CD4-positive, alpha-beta T cell treated with Interleukin-15 for 1 hour (primary cell): ENCODE data around the gene DDAH1.
A peak's percentile ranks its signal among the peaks of the same experiment; 100 is the strongest.

Source experiments
- DNase-seq: peaks from one replicate; pipeline ENCODE4 v3.0.0-alpha.2; 2020

Gene DDAH1

GRCh38 chr1:85322655-85323054 is 142.3 kb downstream of the DDAH1 start:
- DNase-seq = no peak

- DNase-seq = no peak
These were observed 143.6 kb downstream of the DDAH1 start for GRCh38 chr1:85321237-85321964.

- no peak for DNase-seq
These were observed 144.4 kb downstream of the DDAH1 start for GRCh38 chr1:85320371-85321131.

GRCh38 chr1:85319931-85320330 is 145.0 kb downstream of the DDAH1 start:
- DNase-seq = no peak

GRCh38 chr1:85319491-85319890 is 145.5 kb downstream of the DDAH1 start:
- DNase-seq = no peak

GRCh38 chr1:85318217-85318616 is 146.7 kb downstream of the DDAH1 start:
- no peak for DNase-seq

- DNase-seq = no peak
These were observed 147.4 kb downstream of the DDAH1 start for GRCh38 chr1:85317560-85317959.

- DNase-seq = no peak
These were observed 148.6 kb downstream of the DDAH1 start for GRCh38 chr1:85316321-85316720.

GRCh38 chr1:85315789-85316188 is 149.2 kb downstream of the DDAH1 start:
- DNase-seq = no peak

GRCh38 chr1:85314726-85315125 is 150.2 kb downstream of the DDAH1 start:
- no peak for DNase-seq

- DNase-seq = no peak
These were observed 150.9 kb downstream of the DDAH1 start for GRCh38 chr1:85313888-85314696.

- DNase-seq = no peak
These were observed 153.1 kb downstream of the DDAH1 start for GRCh38 chr1:85311818-85312217.

GRCh38 chr1:85308833-85309350 is 156.1 kb downstream of the DDAH1 start:
- DNase-seq = no peak

GRCh38 chr1:85307987-85308832 is 156.7 kb downstream of the DDAH1 start:
- peak; percentile 52 for DNase-seq

- no peak for DNase-seq
These were observed 158.7 kb downstream of the DDAH1 start for GRCh38 chr1:85306236-85306635.

- no peak for DNase-seq
These were observed 161.4 kb downstream of the DDAH1 start for GRCh38 chr1:85303440-85304162.

GRCh38 chr1:85300140-85300539 is 164.8 kb downstream of the DDAH1 start:
- no peak for DNase-seq

GRCh38 chr1:85297855-85298629 is 166.9 kb downstream of the DDAH1 start:
- DNase-seq = peak; percentile 50

- no peak for DNase-seq
These were observed 167.5 kb downstream of the DDAH1 start for GRCh38 chr1:85297538-85297854.

GRCh38 chr1:85296980-85297379 is 168.0 kb downstream of the DDAH1 start:
- DNase-seq = no peak

- DNase-seq = no peak
These were observed 169.3 kb downstream of the DDAH1 start for GRCh38 chr1:85295654-85296053.
